ENCODE data around the gene RETREG3.

DNA sequence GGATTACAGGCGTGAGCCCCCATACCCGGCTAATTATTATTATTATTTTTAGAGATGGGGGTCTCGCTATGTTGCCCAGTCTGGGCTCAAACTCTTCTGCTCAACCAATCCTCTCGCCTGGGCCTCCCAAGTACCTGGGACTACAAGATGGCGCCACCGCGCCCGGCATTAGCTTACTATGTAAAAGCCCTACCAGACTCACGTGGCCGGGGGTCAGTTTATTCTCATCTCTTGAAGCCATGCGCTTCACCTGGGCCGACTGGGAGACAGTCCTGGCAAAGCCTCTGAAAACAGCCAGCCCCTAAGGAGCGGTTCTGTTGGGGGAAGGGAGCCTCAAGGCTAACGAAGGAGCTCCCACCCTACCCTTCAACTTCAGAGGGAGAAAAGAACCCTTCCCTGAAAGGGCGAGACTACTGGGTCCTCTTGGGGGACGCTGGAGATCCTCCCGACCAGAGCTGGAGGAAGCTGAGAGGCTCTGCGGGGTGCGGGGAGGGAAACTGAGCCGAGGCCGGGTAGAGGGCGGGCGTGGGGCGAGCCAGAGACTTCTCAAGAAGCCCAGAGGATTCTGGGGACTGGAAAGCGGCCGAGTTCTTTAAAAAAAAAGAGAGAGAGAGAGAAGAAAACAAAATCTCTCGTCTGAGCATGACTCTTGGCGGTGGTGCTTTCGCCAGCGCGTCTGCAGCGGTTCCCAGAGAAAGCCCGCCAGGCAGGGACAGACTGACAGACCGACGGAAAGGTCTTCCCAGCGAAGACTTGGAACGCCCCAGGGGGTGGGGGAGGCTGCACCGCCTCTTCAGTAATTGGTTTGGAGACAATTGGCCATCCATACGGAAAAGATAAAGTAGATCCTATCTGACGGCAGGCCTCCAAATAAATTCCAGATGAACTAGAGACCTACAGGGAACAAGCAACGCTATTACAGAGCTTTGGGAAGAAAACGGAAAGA lies 44.3 kb upstream of the RETREG3 start:
- TF ChIP-seq ZFX (IDR thresholded peaks at IDR 0.05) = no peak
- TF ChIP-seq, protein P1, sequence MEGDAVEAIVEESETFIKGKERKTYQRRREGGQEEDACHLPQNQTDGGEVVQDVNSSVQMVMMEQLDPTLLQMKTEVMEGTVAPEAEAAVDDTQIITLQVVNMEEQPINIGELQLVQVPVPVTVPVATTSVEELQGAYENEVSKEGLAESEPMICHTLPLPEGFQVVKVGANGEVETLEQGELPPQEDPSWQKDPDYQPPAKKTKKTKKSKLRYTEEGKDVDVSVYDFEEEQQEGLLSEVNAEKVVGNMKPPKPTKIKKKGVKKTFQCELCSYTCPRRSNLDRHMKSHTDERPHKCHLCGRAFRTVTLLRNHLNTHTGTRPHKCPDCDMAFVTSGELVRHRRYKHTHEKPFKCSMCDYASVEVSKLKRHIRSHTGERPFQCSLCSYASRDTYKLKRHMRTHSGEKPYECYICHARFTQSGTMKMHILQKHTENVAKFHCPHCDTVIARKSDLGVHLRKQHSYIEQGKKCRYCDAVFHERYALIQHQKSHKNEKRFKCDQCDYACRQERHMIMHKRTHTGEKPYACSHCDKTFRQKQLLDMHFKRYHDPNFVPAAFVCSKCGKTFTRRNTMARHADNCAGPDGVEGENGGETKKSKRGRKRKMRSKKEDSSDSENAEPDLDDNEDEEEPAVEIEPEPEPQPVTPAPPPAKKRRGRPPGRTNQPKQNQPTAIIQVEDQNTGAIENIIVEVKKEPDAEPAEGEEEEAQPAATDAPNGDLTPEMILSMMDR (conservative IDR thresholded peaks at IDR 0.05) = no peak

All from C4-2B (cell line).